H9 (cell line): ENCODE data around the gene ZNF423. TPM values are rescaled to one million over a fixed set of nuclear protein-coding genes. Genes with fewer than 3 reads are reported as not detected.

Experiments used
- DNase-seq: peaks from one replicate; pipeline ENCODE4 v3.0.0-alpha.2; 2017
- H2AFZ ChIP-seq: one replicate; pipeline ENCODE4 v1.6.1; 2013; ENCODE audit warnings: mild to moderate bottlenecking, low read length, control low read depth, moderate library complexity
- H2AK5ac ChIP-seq: 2 replicates; pipeline ENCODE4 v1.6.1; 2013; ENCODE audit warnings: low read length, control low read depth, mixed read lengths; ENCODE audit not compliant: insufficient read length
- H2BK120ac ChIP-seq: one replicate; pipeline ENCODE4 v1.6.1; 2013; ENCODE audit warnings: low read depth, mild to moderate bottlenecking, low read length, control low read depth, inconsistent platforms; ENCODE audit not compliant: poor library complexity, severe bottlenecking
- H2BK12ac ChIP-seq: 2 replicates; pipeline ENCODE4 v1.6.1; 2013; ENCODE audit warnings: low read length, control low read depth, mixed read lengths, low read depth; ENCODE audit not compliant: insufficient read length
- H2BK15ac ChIP-seq: 2 replicates; pipeline ENCODE4 v1.6.1; 2013; ENCODE audit warnings: low read depth, low read length, control low read depth
- H2BK20ac ChIP-seq: one replicate; pipeline ENCODE4 v1.6.1; 2013; ENCODE audit warnings: low read depth, mild to moderate bottlenecking, low read length, control low read depth, inconsistent platforms; ENCODE audit not compliant: poor library complexity, severe bottlenecking
- H2BK5ac ChIP-seq: 2 replicates; pipeline ENCODE4 v1.6.1; 2013; ENCODE audit warnings: low read length, control low read depth, mixed read lengths; ENCODE audit not compliant: insufficient read length
- H3K14ac ChIP-seq: 2 replicates; pipeline ENCODE4 v1.6.1; 2013; ENCODE audit warnings: low read length, control low read depth; ENCODE audit not compliant: insufficient read depth
- H3K18ac ChIP-seq: 2 replicates; pipeline ENCODE4 v1.6.1; 2013; ENCODE audit warnings: low read depth, mild to moderate bottlenecking, mixed read lengths, low read length, control low read depth; ENCODE audit not compliant: insufficient read length
- H3K23ac ChIP-seq: 2 replicates; pipeline ENCODE4 v1.6.1; 2013; ENCODE audit warnings: low read length, control low read depth, mixed read lengths, low read depth; ENCODE audit not compliant: insufficient read length
- H3K23me2 ChIP-seq: 2 replicates; pipeline ENCODE4 v1.6.1; 2013; ENCODE audit warnings: low read depth, mild to moderate bottlenecking, mixed read lengths, low read length, control low read depth; ENCODE audit not compliant: insufficient read length, poor library complexity, severe bottlenecking
- H3K27ac ChIP-seq: 2 replicates; pipeline ENCODE4 v1.5.1; 2013; ENCODE audit warnings: low read length, control low read depth, mixed read lengths, low read depth; ENCODE audit not compliant: insufficient read length
- H3K27me3 ChIP-seq: 2 replicates; pipeline ENCODE4 v1.6.1; 2013; ENCODE audit warnings: low read length, control low read depth, inconsistent platforms; ENCODE audit not compliant: insufficient read depth
- H3K4ac ChIP-seq: 2 replicates; pipeline ENCODE4 v1.6.1; 2013; ENCODE audit warnings: low read depth, mild to moderate bottlenecking, control low read depth, inconsistent platforms, low read length, moderate library complexity
- H3K4me1 ChIP-seq: 2 replicates; pipeline ENCODE4 v1.6.1; 2013; ENCODE audit warnings: low read length, control low read depth, inconsistent platforms; ENCODE audit not compliant: insufficient read depth
- H3K4me2 ChIP-seq: 2 replicates; pipeline ENCODE4 v1.6.1; 2013; ENCODE audit warnings: low read length, control low read depth, mixed read lengths; ENCODE audit not compliant: insufficient read length, insufficient read depth
- H3K56ac ChIP-seq: 2 replicates; pipeline ENCODE4 v1.6.1; 2013; ENCODE audit warnings: low read depth, mild to moderate bottlenecking, mixed read lengths, low read length, control low read depth; ENCODE audit not compliant: insufficient read length
- H3K79me1 ChIP-seq: 2 replicates; pipeline ENCODE4 v1.6.1; 2013; ENCODE audit warnings: low read depth, mild to moderate bottlenecking, moderate library complexity, low read length, control low read depth, inconsistent platforms; ENCODE audit not compliant: insufficient read depth, poor library complexity, severe bottlenecking
- H3K79me2 ChIP-seq: 2 replicates; pipeline ENCODE4 v1.6.1; 2013; ENCODE audit warnings: low read length, control low read depth, inconsistent platforms; ENCODE audit not compliant: insufficient read depth
- H3K9ac ChIP-seq: 2 replicates; pipeline ENCODE4 v1.6.1; 2013; ENCODE audit warnings: low read length, control low read depth, mixed read lengths; ENCODE audit not compliant: insufficient read length; ENCODE audit errors: extremely low read depth
- H3K9me3 ChIP-seq: one replicate; pipeline ENCODE4 v1.6.1; 2013; ENCODE audit warnings: low read depth, low read length, inconsistent platforms; ENCODE audit not compliant: control insufficient read depth
- H3T11ph ChIP-seq: one replicate; pipeline ENCODE4 v1.6.1; 2013; ENCODE audit warnings: mild to moderate bottlenecking, low read length, control low read depth, inconsistent platforms
- H4K20me1 ChIP-seq: one replicate; pipeline ENCODE4 v1.6.1; 2013; ENCODE audit not compliant: control insufficient read depth, insufficient read length, insufficient read depth
- H4K5ac ChIP-seq: 2 replicates; pipeline ENCODE4 v1.6.1; 2013; ENCODE audit warnings: low read depth, mild to moderate bottlenecking, mixed read lengths, low read length, control low read depth; ENCODE audit not compliant: insufficient read length
- H4K8ac ChIP-seq: replicated peaks from 2 replicates; pipeline ENCODE4 v1.6.1; 2013; ENCODE audit warnings: low read length, control low read depth, mixed read lengths, low read depth; ENCODE audit not compliant: insufficient read length
- H4K91ac ChIP-seq: 2 replicates; pipeline ENCODE4 v1.6.1; 2013; ENCODE audit warnings: low read depth, mild to moderate bottlenecking, moderate library complexity, mixed read lengths, low read length, control low read depth; ENCODE audit not compliant: insufficient read length
- H3K27ac Mint-ChIP-seq, 3 experiments: 2 replicates in 2 of 3; 3 replicates in 1 of 3; pipeline ENCODE4 v1.8.0; 2020 to 2021; ENCODE audit warnings: mixed read lengths in 3 of 3, mild to moderate bottlenecking in 1 of 3, moderate library complexity in 1 of 3
- H3K27me3 Mint-ChIP-seq: 2 replicates; pipeline ENCODE4 v1.8.0; 2021; ENCODE audit warnings: low read depth, mild to moderate bottlenecking, moderate library complexity, mixed read lengths
- H3K36me3 Mint-ChIP-seq, 3 experiments: 2 replicates in 2 of 3; 3 replicates in 1 of 3; pipeline ENCODE4 v1.8.0; 2020 to 2021; ENCODE audit warnings: low read depth in 3 of 3, mixed read lengths in 3 of 3; ENCODE audit not compliant: insufficient read depth in 1 of 3
- H3K4me1 Mint-ChIP-seq, 2 experiments: 2 replicates each; pipeline ENCODE4 v1.8.0; 2020; ENCODE audit warnings: mixed read lengths in 2 of 2
- H3K4me3 Mint-ChIP-seq, 2 experiments: 2 replicates in 1 of 2; 3 replicates in 1 of 2; pipeline ENCODE4 v1.8.0; 2020 to 2021; ENCODE audit warnings: mild to moderate bottlenecking in 2 of 2, mixed read lengths in 2 of 2, moderate library complexity in 1 of 2
- H3K9me3 Mint-ChIP-seq, 2 experiments: 2 replicates in 1 of 2; 3 replicates in 1 of 2; pipeline ENCODE4 v1.8.0; 2020; ENCODE audit warnings: mild to moderate bottlenecking in 2 of 2, mixed read lengths in 2 of 2, moderate library complexity in 1 of 2
- CTCF ChIP-seq: fragments of 200-600 bp; sonication (generic); conservative IDR thresholded peaks from 3 replicates; pipeline ENCODE4 v1.8.0; 2021; ENCODE audit warnings: antibody characterized with exemption, mild to moderate bottlenecking
- WGBS: extraction: QIAGEN DNeasy Blood & Tissue Kit; methylation state at CpG from one replicate; pipeline ENCODE4 v1.1.7; 2013; ENCODE audit warnings: missing lambda C conversion rate, low lambda C conversion rate, mixed read lengths; ENCODE audit not compliant: insufficient read length; ENCODE audit errors: extremely low coverage; 5-methylcytosine and 5-hydroxymethylcytosine counted together
- total RNA-seq: library from RNA; stranded (reverse); gene quantifications from 2 replicates; pipeline ENCODE4 v1.2.1, GENCODE V29; 2021

The ZNF423 gene
- total RNA-seq, 1 experiment from 2014 or later = 51.5 TPM

GRCh38 chr16:49665482-49666230, 190.3 kb downstream of the ZNF423 start:
- no peak overlapping the region for H3K23ac ChIP-seq
- no peak overlapping the region for H3K56ac ChIP-seq
- Mint-ChIP-seq H3K27me3 (no peaks in the 10 kb centered on the region; the same call in 1 of the 2 replicates), H3K36me3 (no peaks in the 10 kb centered on the region), H3K9me3 (no peaks in the 10 kb centered on the region), H3K4me3 (no peak overlapping the region), H3K4me1 (peaks cover 23 to 34% of the 10 kb centered on the region in 2 experiments), H3K27ac (peak overlapping the region; percentile 87 to 96 (median 96))
- peaks cover 4% of the 10 kb centered on the region for H4K20me1 ChIP-seq
- H3K9ac ChIP-seq = no peak overlapping the region
- no peaks in the 10 kb centered on the region for H3K79me1 ChIP-seq
- H3T11ph ChIP-seq = no peak overlapping the region
- no peak overlapping the region for H2BK5ac ChIP-seq
- H4K8ac ChIP-seq = no peak overlapping the region
- H3K27me3 ChIP-seq = no peaks in the 10 kb centered on the region
- H4K91ac ChIP-seq = no peak overlapping the region
- no peak overlapping the region for H3K4me2 ChIP-seq
- no peak for TF ChIP-seq CTCF
- no peaks in the 10 kb centered on the region for H3K23me2 ChIP-seq
- H3K4ac ChIP-seq = no peak overlapping the region
- WGBS = no CpG with 5 or more reads among the region's 18 CpGs
- peaks cover 2% of the 10 kb centered on the region; the same call in 1 of the 2 replicates for H3K4me1 ChIP-seq
- no peak for DNase-seq
- H2BK120ac ChIP-seq = no peak overlapping the region
- H3K18ac ChIP-seq = no peak overlapping the region
- H2AFZ ChIP-seq = no peak overlapping the region
- no peak overlapping the region for H2BK12ac ChIP-seq
- H2AK5ac ChIP-seq = no peak overlapping the region
- no peak overlapping the region for H3K27ac ChIP-seq
- H3K79me2 ChIP-seq = no peaks in the 10 kb centered on the region
- no peak overlapping the region for H2BK15ac ChIP-seq
- no peak overlapping the region for H4K5ac ChIP-seq
- no peaks in the 10 kb centered on the region for H3K9me3 ChIP-seq
- H3K14ac ChIP-seq = peak overlapping the region; percentile 4
- no peak overlapping the region for H2BK20ac ChIP-seq
